HUES64 (cell line): Measurements from ENCODE around the gene MGLL.

Source experiments
- H3K27ac ChIP-seq: 2 replicates; pipeline ENCODE4 v1.7.0; 2013; ENCODE audit warnings: low read depth, low read length, inconsistent platforms
- H3K27me3 ChIP-seq: 2 replicates; pipeline ENCODE4 v1.6.1; 2013; ENCODE audit warnings: mild to moderate bottlenecking, low read length; ENCODE audit not compliant: insufficient read depth
- H3K36me3 ChIP-seq: 2 replicates; pipeline ENCODE4 v1.6.1; 2013; ENCODE audit warnings: mild to moderate bottlenecking, low read length; ENCODE audit not compliant: insufficient read depth
- H3K4me1 ChIP-seq: 2 replicates; pipeline ENCODE4 v1.6.1; 2013; ENCODE audit warnings: mild to moderate bottlenecking, low read length, moderate library complexity; ENCODE audit not compliant: insufficient read depth
- H3K4me3 ChIP-seq: 2 replicates; pipeline ENCODE4 v1.5.1; 2013; ENCODE audit warnings: mild to moderate bottlenecking, low read length, moderate library complexity
- H3K9ac ChIP-seq: 2 replicates; pipeline ENCODE4 v1.6.1; 2013; ENCODE audit warnings: mild to moderate bottlenecking, low read depth, low read length
- H3K9me3 ChIP-seq: 2 replicates; pipeline ENCODE4 v1.6.1; 2013; ENCODE audit warnings: low read depth, low read length; ENCODE audit not compliant: insufficient read depth
- WGBS: fragments of 150-250, 120-280 bp; methylation state at CpG from one replicate; pipeline ENCODE4 v1.1.7; 2013; ENCODE audit warnings: missing lambda C conversion rate; 5-methylcytosine and 5-hydroxymethylcytosine counted together

MGLL gene

DNA sequence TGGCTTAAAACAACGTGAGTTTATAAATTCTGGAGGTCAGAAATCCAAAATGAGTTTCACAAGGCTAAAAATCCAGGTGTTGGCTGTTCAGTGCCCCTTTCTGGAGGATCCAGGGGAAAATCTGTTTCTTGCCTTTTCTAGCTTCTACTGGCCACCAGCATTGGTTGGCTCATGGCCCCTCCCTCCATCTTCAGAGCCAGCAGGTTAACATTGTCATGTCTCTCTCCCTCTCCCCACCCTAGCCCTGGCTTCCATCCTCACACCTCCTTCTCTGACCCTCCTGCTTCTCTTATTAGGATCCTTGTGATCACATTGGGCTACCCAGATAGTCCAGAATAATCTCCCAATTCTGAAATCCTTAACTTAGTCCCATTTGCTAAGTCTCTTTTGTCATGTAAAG, 32.9 kb upstream of the MGLL start:
- H3K9me3 ChIP-seq: no peaks in the 10 kb centered on the region
- 97% methylated on average over 1 of the region's 1 CpG for WGBS
- H3K4me1 ChIP-seq: no peaks in the 10 kb centered on the region
- no peak overlapping the region for H3K27ac ChIP-seq
- no peaks in the 10 kb centered on the region for H3K36me3 ChIP-seq
- no peaks in the 10 kb centered on the region; the same call in 1 of the 2 replicates for H3K27me3 ChIP-seq
- H3K4me3 ChIP-seq: no peak overlapping the region
- no peak overlapping the region for H3K9ac ChIP-seq

DNA sequence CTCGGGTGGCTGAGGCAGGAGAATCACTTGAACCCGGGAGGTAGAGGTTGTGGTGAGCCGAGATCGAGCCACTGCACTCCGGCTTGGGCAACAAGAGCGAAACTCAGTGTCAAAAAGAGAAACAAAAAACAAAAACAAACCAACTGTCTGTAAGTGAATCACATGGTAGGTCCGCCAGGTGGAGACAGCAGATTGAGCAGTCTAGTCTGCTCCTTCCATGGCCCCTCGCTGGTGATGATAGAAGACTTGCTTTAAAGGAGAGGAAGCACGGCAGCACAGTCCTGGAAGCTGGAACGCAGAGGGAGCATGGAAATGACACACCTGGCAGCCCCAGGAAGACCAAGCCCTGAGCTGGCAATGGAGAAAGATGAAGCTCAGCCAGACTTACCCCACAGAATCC, 31.4 kb upstream of the MGLL start:
- Histone ChIP-seq H3K4me1 (no peaks in the 10 kb centered on the region), H3K27ac (no peak overlapping the region), H3K9ac (no peak overlapping the region), H3K4me3 (no peak overlapping the region), H3K36me3 (no peaks in the 10 kb centered on the region), H3K27me3 (no peaks in the 10 kb centered on the region; the same call in 1 of the 2 replicates), H3K9me3 (no peaks in the 10 kb centered on the region)
- WGBS: 91% methylated on average over 10 of the region's 10 CpGs

DNA sequence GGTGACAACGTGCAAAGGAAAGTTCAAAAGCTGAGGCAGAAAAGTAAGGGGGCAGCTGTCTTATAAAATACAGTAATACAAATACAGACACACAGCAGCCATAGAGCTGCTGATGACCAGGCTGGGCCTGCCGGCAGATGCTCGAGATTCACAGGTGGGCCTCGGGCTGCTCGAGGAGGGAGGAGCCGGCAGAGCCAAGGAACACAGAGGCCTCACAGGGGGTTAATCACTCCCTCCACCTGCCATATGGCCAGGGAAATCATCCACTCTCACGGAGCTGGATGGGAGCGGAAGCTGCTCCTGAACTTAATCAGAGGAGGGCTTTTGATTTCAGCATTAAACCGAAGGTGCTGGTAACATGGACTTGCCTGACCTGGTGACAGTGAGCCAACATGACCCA, 29.6 kb upstream of the MGLL start:
- Histone ChIP-seq H3K4me1 (no peaks in the 10 kb centered on the region), H3K9me3 (no peaks in the 10 kb centered on the region), H3K27me3 (no peaks in the 10 kb centered on the region), H3K9ac (no peak overlapping the region), H3K27ac (no peak overlapping the region), H3K36me3 (no peaks in the 10 kb centered on the region), H3K4me3 (no peak overlapping the region)
- 38% methylated on average over 9 of the region's 9 CpGs for WGBS

DNA sequence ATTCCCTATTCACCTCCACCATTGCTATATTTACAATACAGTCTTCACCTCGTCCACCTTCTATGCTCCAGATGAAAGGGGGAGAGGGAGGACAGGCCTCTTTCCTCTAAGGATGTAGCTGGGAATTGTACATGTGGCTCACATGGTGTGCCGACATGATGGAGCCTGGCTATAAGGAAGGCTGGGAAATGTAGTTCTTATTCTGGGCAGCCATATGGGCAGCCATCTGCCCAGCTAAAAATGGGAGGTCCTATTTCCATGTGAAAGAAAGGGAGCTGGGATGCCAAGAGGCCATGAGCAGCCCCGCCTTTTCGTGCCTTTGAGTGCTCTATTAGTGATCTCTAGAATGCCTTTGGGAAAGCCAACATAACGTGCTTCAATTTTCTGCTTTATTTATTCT, 27.1 kb upstream of the MGLL start:
- no peak overlapping the region for H3K27ac ChIP-seq
- no peak overlapping the region for H3K9ac ChIP-seq
- H3K27me3 ChIP-seq: no peaks in the 10 kb centered on the region
- WGBS: 93% methylated on average over 4 of the region's 5 CpGs
- no peaks in the 10 kb centered on the region for H3K36me3 ChIP-seq
- no peaks in the 10 kb centered on the region for H3K9me3 ChIP-seq
- no peaks in the 10 kb centered on the region for H3K4me1 ChIP-seq
- H3K4me3 ChIP-seq: no peak overlapping the region

DNA sequence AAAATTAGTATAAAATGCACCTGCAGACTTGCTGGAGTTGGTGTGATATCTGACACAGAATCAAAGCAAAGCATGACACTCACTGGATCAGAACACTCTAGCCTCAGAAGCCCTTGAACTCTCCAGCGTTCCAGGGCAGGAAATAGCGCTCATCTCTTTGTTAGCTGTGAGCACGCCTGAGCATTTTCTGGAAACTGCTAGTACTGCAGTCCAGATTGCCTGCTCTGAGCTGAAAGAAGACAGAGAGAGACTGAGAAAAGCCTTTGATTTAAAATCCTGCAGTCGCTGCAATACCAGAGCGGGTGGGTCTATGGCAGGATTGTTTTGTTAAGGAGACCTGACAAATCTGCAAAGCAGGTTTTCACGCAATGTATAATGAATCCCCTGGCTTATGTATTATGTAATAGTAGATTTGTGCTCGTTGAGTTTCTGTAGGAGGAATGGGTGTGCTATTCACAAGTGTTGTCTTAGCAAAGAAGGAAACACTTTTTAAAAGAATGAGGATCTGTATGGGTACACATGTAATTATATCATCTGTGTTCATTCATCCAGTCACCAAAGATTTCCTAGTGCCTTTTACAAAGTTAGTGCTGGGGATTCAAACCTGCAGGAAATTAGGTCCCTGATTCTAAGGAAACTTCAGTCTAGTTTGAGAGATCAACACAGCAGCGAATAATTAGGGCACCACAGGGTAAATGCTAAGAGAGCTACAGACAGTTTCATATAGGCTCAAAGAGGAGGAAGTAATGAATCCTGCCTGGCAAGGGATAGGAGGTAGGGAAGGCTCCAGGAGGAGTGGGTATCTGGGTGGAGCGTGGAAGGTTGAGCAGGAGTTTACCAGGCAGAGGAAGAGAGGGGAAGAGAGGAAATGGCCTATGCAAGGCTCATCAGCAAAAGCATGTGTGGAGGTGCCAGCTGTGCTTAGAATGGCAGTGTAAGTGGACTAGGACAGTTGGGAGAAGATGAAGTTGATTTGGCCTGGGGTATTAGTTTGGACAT, 26.1 kb upstream of the MGLL start:
- Histone ChIP-seq H3K9ac (no peak overlapping the region), H3K27ac (no peak overlapping the region), H3K4me1 (no peaks in the 10 kb centered on the region), H3K27me3 (no peaks in the 10 kb centered on the region), H3K4me3 (no peak overlapping the region), H3K36me3 (no peaks in the 10 kb centered on the region), H3K9me3 (no peaks in the 10 kb centered on the region)
- WGBS: 92% methylated on average over 9 of the region's 9 CpGs

DNA sequence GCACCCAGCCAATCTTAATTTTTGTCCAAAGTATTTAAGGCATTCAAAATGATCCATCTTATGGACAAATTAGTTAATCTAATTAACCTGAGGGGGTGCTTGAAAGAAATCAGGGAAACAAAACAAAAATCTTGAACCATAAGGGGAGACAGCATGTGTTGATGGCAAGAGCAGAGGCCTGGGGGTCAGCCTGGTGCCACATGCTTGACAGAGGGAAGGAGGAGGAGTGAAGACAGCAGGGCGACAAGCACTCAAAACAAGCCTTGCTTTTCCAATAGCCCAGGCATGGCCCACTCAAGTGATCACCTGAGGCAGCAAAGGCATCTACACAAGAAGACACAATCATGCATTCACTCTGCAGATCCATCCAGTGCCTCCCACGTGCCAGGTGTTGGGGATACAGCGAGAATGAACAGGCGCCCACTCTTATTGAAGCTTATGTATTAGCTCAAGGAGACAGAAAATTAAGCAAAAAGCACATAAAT, 25.0 kb upstream of the MGLL start:
- no peak overlapping the region for H3K9ac ChIP-seq

DNA sequence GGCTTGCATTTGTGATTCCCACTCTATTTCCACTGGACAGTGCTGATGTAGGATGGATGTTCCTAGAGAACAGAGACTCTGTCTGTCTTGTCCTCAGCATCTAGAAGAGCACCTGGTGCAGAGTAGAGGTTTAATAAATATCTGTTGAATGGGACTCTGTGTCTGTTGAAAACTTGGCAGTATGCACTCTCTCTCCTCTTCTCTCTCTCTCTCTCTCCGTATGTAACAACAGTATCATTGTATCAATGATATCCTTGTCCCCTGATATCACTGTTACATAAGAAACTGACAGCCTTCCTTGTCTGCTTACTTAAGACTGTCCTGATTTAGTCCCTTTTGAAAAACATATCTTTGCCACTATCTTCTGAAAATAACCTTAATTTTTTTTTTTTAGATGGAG, 24.3 kb upstream of the MGLL start:
- Histone ChIP-seq H3K4me3 (no peak overlapping the region), H3K27ac (no peak overlapping the region), H3K9ac (no peak overlapping the region), H3K9me3 (no peaks in the 10 kb centered on the region), H3K36me3 (no peaks in the 10 kb centered on the region), H3K27me3 (no peaks in the 10 kb centered on the region), H3K4me1 (no peaks in the 10 kb centered on the region)
- WGBS: 96% methylated on average over 1 of the region's 1 CpG

More for the DNA sequence above, 25.0 kb upstream of the MGLL start:
- WGBS: 92% methylated on average over 4 of the region's 4 CpGs
- Histone ChIP-seq H3K27ac (no peak overlapping the region), H3K4me1 (no peaks in the 10 kb centered on the region), H3K9me3 (no peaks in the 10 kb centered on the region), H3K27me3 (no peaks in the 10 kb centered on the region), H3K4me3 (no peak overlapping the region), H3K36me3 (no peaks in the 10 kb centered on the region)

DNA sequence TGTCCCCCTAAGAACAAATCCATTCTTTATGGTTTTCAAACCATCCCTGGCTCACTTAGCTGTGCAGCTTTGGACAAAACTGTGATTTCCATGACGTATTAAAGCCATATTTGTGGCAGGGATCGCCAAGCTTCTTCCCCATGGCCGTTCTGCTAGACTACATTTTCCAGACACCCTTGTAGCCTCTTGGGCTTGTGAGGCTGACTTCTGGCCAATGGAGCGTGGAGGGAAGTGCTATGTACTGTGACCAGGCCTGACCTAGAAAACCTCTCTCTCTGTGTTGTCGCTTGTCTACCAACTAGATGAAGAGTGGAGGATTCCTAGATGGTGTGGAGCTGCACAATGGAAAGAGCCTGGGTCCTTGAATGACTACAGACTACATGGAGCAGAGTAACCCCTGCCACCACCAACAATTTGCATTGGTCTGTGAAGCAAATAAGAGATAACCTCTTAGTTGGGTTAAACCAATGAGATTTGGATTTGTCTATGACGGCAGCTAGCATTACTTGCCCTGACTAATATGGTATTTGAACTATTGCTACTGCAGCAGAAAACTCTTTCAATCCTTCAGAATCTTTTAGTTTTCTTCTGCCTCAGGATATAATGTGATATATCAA, 22.1 kb upstream of the MGLL start:
- no peaks in the 10 kb centered on the region for H3K27me3 ChIP-seq

DNA sequence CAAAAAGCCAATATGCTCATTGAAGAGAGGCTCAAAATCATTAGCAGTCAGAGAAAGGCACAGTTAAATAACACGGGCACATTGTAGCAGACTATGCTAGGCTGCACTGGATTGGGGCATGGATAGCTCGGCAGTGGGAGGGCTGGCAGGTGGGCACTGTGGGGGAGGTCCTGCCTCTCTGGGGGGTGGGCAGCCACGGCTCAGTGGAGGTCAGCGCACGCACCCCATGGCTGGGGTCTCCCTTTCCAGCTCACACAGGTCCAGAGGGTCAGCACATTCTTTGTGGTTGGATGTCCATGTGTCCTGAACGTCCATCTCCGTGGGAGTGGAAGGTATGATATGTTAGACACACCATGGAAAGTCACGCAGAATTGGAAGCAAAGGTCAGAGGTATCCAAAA, 18.4 kb upstream of the MGLL start:
- Histone ChIP-seq H3K4me1 (no peaks in the 10 kb centered on the region), H3K9me3 (no peaks in the 10 kb centered on the region), H3K27ac (no peak overlapping the region), H3K36me3 (no peaks in the 10 kb centered on the region), H3K9ac (no peak overlapping the region), H3K4me3 (no peak overlapping the region), H3K27me3 (no peaks in the 10 kb centered on the region)
- WGBS: 90% methylated on average over 8 of the region's 8 CpGs

More for the DNA sequence above, 22.1 kb upstream of the MGLL start:
- H3K9ac ChIP-seq: no peak overlapping the region
- no peak overlapping the region for H3K27ac ChIP-seq
- H3K4me1 ChIP-seq: no peaks in the 10 kb centered on the region
- no peaks in the 10 kb centered on the region for H3K36me3 ChIP-seq
- 94% methylated on average over 6 of the region's 6 CpGs for WGBS
- no peaks in the 10 kb centered on the region for H3K9me3 ChIP-seq
- no peak overlapping the region for H3K4me3 ChIP-seq

DNA sequence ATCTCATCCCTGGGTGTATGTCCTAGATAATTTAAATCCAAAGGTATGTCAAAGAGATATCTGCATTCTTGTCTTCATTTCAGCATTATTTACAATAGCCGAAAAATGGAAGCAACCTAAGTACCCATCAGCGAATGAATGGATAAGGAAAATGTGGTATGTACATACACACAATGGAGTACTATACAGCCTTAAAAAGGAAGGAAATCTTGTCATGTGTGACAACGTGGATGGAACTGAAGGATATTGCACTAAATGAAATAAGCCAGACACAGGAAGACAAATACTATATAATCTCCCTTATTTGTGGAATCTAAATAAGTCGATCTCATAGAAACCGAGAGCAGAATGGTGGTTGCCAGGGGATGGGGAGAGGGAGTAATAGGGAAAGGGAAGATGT, 16.8 kb upstream of the MGLL start:
- Histone ChIP-seq H3K36me3 (no peaks in the 10 kb centered on the region), H3K4me1 (no peaks in the 10 kb centered on the region)
- 95% methylated on average over 2 of the region's 5 CpGs for whole genome bisulfite sequencing

More for the DNA sequence above, 16.8 kb upstream of the MGLL start:
- no peaks in the 10 kb centered on the region for H3K9me3 ChIP-seq
- H3K4me3 ChIP-seq: no peak overlapping the region
- H3K27me3 ChIP-seq: no peaks in the 10 kb centered on the region
- H3K9ac ChIP-seq: no peak overlapping the region
- H3K27ac ChIP-seq: no peak overlapping the region
